HG02852 (cell line): ENCODE data around the gene CHD9.
"Not testable (repeated sequence)": the region's sequence is repeated elsewhere in the genome, so short reads cannot be mapped to it uniquely, and the experiment has no call there.

ENCODE experiments used
- ATAC-seq: cut with Tn5 transposase; IDR thresholded peaks from one replicate; pipeline ENCODE4 v1.9.1; 2021; ENCODE audit warnings: mild to moderate bottlenecking, moderate library complexity; ENCODE audit not compliant: unreplicated experiment

The CHD9 gene

DNA sequence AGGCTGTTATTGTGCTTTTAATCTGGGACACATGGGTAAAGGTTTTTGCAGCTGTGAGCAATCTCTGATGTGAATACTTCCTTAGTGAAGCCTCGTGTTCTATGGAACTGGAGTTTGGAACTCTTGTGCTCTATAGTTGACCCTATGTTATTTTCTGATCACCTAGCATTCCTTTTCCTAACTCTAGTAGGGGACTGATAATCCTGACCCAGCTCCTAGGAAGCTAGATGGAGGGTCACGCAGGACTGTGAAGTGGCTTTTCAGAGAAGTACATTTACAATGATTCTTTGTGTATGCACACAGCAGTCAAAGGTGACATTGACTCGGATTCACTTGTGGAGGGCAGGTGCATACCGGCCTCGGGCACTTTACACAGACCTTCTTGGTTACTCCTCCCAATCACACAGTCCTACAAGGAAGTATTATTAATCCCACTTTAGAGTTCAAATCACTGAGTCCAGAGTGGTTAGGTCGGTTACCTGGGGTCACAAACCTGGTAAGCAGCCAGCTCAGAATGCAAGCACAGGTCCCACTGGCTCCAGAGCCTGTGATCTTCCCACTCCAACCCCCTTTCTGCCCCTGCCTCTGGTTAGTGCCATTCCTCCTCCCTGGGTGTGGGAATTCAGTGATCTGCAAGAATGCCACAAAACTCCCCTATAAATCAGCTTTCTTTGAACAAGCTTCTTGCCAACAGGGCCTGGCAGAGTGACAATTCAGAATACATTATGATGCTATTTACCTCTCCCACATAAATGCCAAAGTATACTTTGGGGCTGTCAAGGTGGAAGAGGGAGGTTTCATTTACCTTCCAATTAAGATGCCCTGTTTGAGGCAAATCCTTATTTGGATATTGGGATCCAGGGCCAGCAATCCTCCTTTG is 9.2 kb upstream of the CHD9 start:
- no peak for ATAC-seq

DNA sequence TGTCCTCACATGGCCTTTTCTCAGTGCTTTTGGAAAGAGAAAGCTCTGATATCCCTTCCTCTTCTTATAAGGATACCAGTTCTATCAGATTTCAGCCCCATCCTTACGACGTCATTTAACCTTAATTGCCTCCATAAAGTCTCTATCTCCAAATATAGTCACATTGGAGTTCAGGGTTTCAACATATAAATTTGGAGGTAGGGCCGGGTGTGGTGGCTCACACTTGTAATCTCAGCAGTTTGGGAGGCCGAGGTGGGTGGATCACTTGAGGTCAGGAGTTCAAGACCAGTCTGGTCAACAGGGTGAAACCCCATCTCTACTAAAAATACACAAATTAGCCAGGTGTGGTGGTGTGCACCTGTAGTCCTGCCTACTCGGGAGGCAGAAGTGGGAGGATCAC is 7.3 kb upstream of the CHD9 start:
- not testable (repeated sequence) for ATAC-seq

DNA sequence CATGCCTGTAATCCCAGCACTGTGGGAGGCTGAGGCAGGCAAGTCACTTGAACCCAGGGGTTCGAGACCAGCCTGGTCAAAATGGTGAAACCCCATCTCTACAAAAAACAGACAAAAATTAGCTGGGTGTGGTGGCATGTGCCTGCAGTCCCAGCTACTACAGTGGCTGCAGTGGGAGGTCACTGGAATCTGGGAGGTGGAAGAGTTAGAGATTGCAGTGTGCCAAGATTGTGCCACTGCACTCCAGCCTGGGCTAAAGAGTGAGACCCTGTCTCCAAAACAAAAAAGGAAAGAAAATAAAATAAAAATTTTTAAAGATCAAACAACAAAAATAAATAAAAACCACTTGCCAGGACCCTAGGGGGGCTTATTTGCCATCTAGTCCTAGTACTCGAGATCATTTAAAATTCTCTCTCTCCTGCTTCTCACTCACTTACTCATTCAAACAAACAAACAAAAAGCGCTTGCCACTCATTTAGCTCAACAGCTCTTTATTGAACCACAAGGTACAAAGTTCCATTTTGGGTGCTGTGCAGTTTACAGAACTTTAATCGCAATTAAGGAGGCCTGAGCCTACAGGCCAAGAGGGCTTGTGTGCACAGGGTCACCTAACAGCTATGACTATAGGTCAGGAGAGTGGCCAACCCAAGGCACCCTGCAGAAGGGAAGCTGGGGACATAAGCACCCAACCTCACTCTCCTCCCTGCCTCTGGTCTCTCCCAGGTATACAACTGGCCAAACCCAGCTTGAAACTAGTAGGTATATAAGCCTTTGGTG is 6.5 kb upstream of the CHD9 start:
- no peak for ATAC-seq

DNA sequence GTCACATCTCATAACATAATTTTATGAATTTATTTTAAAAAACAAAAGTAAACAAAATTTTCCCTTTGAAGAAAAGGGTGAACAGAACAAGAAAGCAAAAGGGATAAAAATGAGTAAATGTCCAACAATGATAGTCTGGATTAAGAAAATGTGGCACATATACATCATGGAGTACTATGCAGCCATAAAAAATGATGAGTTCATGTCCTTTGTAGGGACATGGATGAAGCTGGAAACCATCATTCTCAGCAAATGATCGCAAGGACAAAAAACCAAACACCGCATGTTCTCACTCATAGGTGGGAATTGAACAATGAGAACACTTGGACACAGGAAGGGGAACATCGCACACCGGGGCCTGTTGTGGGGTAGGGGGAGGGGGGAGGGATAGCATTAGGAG is 3.5 kb upstream of the CHD9 start:
- ATAC-seq: not testable (repeated sequence)

DNA sequence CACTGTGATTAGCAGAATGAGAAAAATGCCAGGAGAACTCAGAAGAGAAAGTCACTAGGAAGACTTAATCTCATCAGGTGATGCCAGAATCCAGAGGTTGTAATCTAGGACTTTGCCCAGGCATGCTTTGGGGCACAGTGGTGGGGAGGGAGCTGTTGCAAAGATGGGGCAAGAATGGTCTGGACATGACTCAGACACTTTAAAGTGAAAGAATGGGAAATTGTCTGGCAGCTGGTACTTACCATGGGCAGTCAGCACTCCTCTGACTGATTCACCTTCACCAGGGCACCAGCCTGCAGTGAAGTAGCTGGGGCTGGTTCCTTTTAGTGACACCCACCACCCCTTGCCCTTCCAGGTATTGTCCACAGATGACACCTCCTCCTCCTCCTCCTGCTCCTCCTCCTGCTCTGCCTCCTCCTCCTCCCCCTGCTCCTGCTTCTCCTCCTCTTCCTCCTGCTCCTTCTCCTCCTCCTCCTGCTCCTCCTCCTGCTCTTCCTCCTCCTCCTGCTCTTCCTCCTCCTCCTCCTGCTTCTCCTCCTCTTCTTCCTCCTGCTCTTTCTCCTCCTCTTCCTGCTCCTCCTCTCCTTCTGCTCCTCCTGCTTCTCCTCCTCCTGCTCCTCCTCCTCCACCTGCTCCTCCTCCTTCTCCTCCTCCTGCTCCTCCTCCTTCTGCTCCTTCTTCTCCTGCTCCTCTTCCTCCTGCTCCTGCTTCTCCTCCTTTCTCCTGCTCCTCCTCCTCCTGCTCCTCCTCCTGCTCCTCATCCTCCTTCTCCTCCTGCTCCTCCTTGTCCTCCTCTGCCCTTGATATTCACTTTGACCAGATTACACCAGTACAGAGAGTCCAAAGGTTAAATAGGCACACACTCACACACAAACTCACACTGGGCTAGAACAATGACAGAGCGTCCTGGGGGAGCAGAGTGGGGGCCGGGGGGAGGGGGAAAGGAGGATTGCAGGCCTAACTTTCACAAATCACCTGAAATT is 2.0 kb upstream of the CHD9 start, which contains the start of gene CHD9NB:
CHD9NB (minus strand) TSS at position 379 of the 983 bp plus-strand sequence. CDS start 8,739 bp downstream, outside the sequence.
- ATAC-seq: no peak

DNA sequence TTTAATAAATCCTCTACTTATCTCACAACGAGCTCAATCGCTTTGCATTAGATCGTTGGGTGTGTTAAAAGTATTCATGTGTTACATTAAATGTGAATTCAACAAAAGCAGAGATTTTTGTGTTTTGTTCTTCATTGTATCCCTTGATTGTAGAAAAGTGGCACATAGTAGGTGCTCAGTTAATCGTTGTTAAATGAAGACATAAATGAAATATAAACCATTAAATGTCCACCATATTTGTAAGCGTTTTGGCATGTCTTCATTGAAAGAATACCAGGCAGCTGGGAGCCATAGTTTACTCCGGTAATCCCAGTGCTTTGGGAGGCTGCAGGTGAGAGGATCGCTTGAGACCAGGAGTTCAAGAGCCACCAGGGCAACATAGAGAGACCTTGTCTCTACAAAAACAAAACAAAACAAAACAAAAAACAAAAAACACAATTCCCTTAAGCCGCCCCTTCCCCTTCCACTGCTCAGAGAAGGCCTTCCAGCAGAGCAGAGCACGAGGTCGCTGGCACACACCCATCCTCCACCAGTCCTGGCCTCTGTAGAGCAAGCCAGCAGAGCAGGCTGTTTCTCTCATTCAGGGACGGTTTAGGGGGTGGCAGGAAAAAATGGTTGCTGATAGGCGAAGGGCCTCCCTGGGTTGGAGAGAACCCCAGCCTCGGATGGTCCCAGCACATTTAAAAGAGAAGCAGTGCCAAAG is 673 bp upstream of the CHD9 start:
- peak; percentile 33 for ATAC-seq

DNA sequence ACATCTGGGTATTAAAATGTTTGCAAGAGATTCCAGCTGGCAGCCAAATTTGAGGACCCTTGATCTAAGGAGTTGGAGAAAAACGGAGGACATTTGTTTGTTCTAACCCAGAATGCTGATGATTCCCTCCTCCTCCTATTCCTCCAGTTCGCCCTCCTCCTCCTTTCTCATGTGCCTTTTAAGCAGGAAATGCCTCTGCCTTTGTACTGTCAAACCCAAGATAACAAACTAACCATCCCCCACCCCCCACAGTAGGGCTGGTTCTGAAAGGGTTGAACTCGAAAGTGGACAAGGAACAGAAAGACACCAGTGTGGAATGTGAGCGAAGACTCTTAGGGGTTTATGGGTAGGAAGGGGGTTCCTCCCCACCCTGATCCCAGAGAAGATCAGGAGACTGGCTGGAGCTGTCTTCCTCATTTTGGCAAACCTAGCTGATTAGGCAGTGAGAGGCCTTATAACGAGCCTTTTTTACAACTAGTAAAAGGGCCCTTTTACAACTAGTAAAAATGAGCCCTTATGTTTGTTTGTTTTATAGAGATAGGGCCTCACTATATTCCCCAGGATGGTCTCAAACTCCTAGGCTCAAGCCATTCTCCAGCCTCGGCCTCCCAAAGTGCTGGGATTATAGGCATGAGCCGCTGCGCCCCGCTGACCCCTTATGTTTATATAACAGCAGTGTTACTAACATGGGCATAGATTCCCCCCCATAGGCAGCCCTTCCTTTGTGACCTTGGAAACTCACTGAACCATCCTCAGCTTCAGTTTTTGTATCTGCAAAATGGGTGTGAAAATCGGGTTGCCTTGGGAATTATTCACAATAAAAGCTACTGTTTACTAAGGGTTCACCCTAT is 975 bp downstream of the CHD9 start:
- ATAC-seq: no peak

DNA sequence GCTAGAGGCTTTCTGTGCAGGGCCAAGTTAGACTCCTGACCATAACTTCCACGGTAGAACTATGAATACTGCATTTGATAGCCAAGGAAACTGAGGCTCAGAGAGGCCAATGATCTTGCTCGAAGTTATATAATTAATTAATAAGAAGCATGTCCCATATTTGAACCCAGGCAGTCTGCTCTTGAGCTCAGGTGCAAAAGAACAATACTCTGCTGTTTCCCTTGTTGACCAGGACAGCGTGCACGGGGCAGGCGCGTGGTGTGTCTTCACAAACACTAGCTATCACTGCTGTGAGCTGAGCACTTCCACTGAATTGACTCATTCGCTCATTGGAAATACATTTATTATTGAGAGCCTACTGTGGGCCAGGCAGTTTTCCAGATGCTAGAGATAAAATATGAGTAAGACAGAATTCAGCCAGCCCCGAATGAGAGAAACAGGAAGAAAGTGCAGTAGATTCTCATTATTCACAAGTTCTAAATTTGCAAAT is 1.6 kb downstream of the CHD9 start:
- no peak for ATAC-seq

DNA sequence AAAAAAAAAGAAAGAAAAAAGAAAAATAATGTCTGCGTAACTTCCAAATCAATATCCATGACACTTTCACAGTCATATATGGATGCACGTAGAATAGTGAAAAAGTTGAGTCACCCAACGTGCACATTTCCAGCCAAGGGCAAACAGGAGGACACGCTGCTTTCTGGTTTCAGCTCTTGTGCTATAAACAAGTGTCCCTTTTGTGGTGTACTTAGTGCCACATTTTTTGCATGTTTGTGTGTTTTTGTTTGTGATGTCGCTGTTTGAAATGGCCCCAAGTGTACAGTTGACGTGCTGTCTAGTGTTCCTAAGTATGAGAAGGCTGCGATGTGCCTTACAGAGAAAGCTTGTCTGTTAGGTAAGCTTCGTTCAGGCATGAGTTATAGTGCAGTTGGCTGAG is 2.9 kb downstream of the CHD9 start:
- ATAC-seq: no peak

DNA sequence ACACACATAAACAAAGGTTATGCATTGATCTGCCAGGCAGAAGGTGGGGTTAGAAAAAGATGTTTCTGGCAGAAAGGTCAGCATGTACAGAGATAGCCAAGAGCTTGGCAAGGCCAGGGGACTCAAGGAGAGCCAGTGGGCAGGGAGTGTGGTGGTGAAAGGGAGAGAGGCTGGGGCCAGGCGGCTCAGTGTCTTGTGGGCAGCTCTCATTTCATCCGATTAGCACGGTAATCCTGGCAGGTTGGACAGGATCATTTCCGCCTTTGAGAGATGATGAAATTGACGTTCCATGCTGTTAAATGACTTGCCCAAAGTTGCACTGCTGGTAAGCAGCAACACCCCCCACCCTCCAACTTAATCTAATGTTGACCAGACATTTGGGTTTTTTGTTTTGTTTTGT is 3.6 kb downstream of the CHD9 start:
- ATAC-seq: no peak

DNA sequence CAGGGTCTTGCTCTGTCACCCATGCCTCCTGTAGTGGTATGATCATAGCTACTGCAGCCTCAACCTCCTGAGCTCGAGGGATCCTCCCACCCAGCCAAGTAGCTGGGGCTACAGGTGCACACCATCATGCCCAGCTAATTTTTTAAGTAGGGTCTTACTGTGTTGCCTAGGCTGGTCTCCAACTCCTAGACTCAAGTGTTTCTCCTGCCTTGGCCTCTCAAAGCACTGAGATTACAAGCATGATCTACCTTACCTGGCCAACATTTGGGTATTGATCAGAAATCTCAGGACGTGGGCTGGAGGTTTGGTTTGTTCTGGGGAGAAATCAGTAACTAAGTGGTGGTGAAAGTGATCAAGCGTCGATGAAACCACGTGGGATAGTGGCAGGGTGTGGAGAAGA is 4.1 kb downstream of the CHD9 start:
- no peak for ATAC-seq

DNA sequence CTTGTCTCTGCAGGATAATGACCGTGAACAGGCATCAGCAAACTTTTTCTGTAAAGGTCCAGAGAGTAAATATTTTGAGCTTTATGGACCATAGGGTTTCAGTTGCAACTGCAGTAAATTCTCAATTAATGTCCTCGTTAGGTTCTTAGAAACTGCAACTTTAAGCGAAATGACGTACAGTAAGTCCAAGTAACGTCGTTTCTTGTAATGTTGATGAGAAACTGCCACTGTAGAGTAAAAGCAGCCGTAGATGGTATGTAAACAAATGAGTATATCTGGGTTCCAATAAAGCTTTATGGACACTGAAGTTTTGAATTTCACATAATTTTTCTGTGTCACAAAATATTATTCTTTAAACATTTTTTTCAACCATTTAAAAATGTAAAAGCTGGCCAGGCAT is 4.9 kb downstream of the CHD9 start:
- ATAC-seq: no peak

DNA sequence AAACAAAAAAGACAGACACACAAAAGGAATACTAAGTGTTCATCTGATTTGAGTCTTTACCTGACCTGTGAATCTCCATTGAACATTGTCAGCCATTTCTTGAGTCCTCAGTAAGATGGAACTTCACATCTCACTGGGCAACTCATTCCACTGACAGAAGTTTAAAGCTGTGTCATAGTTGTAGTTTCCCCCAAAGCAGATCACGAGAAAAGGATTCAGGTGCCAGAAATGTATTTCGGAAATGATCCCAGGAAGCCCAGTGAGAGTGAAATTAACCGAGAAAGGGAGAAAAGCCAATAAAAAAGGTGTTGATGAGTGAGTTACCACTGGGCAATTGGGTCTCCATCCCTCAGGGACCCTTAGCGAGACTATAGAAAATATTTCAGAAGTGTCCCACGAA is 6.5 kb downstream of the CHD9 start:
- ATAC-seq: peak; percentile 35

DNA sequence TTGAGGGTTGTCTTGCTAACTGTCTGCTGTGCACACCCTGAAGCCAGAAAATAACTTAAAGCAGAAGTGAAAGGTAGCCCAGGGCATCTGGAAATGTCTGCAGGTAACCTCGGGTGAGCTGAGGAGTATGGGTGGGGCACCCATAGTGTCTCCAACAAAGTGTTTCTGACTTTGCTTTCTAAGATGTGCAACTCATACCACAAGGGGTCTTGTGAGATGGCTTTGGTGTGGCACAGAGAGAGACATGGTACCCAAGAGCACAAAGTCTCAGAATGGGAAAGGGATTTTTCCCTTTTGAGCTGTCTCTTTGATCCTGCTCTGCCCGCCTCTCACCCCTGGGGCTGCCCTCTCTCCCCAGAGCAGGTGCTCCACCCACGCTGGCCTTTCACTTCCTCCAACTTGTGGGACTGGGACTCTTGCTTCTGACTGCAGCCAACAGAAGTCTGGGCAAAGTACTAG is 6.9 kb downstream of the CHD9 start:
- ATAC-seq: peak; percentile 83

DNA sequence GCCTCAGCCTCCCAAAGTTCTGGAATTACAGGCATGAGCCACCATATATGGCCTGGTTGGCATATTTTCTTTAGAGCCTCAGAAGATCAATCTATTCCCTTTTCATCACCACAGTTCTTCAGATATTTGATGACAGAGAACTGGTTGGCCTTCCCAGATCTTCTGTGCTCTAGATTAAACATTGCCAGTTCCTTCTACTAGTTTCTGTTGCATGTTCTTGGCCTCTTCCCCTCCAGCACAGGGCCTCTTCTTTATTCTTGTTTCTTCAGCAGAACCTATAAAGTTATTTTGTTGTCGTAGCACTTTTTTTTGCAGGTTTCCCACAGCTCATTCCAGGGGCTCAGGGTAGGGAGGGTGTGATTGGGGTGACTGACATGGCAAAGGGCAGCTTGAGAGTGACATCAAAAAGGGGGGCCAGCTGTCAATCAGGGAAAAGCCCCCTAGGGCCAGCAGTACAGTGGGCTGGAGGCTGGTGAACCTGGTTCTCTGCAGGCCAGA is 9.3 kb downstream of the CHD9 start:
- ATAC-seq: no peak

DNA sequence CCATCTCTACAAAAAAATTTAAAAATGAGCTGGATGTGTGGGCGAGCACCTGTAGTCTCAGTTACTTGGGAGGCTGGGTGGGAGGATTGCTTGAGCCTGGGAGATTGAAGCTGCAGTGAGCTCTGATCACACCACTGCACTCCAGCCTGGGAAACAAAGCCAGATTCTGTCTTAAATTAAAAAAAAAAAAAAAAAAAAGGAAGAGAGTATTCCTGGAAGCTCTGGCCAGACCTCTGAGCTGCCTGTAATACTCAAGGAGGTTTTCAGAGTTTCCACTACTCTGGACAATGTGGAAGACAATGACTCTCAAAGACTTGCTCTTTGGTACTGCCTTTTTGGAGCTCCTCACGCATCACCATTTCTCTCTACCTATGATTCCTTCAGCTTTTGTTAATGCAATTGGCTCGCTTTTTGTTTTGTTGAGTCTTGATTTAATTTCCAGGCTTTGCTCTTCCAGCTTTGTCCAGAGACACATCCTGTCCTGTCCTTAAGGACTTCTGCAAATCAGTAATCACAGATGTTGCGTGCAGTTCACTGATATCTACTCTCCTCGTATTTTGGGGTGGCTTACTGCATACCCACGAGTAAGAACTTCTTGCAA is 10.8 kb downstream of the CHD9 start:
- ATAC-seq: no peak

DNA sequence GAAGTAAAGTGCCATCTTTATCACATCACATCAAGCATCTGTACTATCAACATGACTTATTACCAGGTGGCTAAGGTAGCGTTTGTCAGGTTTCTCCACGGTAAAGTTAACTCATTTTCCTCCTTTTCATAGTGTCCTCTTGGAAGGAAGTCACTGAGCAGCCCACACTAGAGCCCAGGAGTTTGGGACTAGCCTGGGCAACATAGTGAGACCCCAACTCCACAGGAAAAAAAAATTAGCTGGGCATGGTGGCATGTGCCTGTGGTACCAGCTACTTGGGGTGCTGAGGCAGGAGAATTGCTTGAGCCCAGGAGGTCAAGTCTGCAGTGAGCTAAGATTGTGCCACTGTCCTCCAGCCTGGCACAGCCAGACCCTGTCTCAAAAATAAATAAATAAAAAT is 12.9 kb downstream of the CHD9 start:
- no peak for ATAC-seq

DNA sequence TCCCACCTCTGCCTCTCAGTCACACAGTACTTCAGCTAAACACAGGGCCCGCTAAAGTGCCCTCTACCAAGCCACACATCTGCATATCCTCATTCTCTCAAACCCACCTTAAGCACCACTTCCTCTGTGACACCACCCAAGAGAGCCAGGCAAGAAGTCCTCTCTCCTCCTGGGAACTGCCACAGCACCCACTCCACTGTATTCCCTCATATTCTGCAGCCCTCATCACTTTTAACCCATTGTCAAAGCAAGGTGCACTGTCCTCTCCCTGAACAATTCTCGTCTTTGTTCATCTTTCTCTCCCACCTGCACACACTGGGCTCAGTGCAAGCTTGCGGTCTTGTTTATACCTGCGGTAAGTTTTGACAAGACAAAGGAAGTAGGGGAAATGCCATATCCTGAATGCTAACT is 13.6 kb downstream of the CHD9 start:
- peak; percentile 46 for ATAC-seq
